ENCODE results near the gene ZDHHC14. TPM values are rescaled to one million over a fixed set of nuclear protein-coding genes. Genes with fewer than 3 reads are reported as not detected.

ZDHHC14 gene
- total RNA-seq, 2 experiments from 2014 or later = 1.3 to 1.6 TPM

DNA sequence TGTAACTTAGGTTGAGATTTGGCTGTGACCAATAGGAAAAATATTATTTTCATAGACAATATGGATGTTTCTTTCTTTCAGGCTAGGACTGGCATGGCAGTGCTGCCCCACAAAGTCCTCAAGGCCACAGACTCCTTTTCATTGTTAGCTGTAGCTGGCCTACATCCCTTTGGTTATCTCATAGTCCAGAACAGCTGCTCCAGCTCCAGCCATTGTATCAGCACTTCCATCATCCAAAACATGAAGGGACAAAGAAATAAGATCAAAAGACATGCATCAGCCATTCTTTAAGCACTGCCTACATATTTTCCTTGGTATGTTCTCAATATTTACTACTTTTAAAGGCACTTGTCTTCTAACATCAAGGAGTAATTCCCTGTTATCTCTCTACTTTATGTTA lies 73.0 kb downstream of the ZDHHC14 start:
- Mint-ChIP-seq H3K27ac (no peak overlapping the region), H3K36me3 (ENCODE audit: low read depth) (no peaks in the 10 kb centered on the region), H3K4me3 (no peak overlapping the region), H3K27me3 (no peaks in the 10 kb centered on the region), H3K4me1 (ENCODE audit: low read depth) (peaks cover 22% of the 10 kb centered on the region), H3K9me3 (no peaks in the 10 kb centered on the region)
- ChIA-PET POLR2A (no interaction called here), CTCF (no interaction called here)
- Histone ChIP-seq H3K4me1 (ENCODE audit: insufficient read depth, low read length) (peaks cover 13% of the 10 kb centered on the region), H3K36me3 (ENCODE audit: insufficient read depth, low read length) (no peaks in the 10 kb centered on the region), H3K27ac (ENCODE audit: low read depth in 1 of 2, low read length in 2 of 2) (no peak overlapping the region), H3K4me3 (ENCODE audit: low read length) (no peak overlapping the region), H3K9me3 (ENCODE audit: control insufficient read depth in 1 of 2, insufficient read depth in 1 of 2, low read length in 2 of 2) (no peaks in the 10 kb centered on the region), H3K27me3 (ENCODE audit: control insufficient read depth in 1 of 2, insufficient read depth in 2 of 2, low read length in 2 of 2) (no peaks in the 10 kb centered on the region)
- no peak for ATAC-seq (ENCODE audit: poor library complexity)
- DNase-seq = no peak
- intact Hi-C loops (cut with DNase I, micrococcal nuclease) = no loop called here
- TF ChIP-seq, protein P1, sequence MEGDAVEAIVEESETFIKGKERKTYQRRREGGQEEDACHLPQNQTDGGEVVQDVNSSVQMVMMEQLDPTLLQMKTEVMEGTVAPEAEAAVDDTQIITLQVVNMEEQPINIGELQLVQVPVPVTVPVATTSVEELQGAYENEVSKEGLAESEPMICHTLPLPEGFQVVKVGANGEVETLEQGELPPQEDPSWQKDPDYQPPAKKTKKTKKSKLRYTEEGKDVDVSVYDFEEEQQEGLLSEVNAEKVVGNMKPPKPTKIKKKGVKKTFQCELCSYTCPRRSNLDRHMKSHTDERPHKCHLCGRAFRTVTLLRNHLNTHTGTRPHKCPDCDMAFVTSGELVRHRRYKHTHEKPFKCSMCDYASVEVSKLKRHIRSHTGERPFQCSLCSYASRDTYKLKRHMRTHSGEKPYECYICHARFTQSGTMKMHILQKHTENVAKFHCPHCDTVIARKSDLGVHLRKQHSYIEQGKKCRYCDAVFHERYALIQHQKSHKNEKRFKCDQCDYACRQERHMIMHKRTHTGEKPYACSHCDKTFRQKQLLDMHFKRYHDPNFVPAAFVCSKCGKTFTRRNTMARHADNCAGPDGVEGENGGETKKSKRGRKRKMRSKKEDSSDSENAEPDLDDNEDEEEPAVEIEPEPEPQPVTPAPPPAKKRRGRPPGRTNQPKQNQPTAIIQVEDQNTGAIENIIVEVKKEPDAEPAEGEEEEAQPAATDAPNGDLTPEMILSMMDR (IDR thresholded peaks at IDR 0.05) = no peak

DNA sequence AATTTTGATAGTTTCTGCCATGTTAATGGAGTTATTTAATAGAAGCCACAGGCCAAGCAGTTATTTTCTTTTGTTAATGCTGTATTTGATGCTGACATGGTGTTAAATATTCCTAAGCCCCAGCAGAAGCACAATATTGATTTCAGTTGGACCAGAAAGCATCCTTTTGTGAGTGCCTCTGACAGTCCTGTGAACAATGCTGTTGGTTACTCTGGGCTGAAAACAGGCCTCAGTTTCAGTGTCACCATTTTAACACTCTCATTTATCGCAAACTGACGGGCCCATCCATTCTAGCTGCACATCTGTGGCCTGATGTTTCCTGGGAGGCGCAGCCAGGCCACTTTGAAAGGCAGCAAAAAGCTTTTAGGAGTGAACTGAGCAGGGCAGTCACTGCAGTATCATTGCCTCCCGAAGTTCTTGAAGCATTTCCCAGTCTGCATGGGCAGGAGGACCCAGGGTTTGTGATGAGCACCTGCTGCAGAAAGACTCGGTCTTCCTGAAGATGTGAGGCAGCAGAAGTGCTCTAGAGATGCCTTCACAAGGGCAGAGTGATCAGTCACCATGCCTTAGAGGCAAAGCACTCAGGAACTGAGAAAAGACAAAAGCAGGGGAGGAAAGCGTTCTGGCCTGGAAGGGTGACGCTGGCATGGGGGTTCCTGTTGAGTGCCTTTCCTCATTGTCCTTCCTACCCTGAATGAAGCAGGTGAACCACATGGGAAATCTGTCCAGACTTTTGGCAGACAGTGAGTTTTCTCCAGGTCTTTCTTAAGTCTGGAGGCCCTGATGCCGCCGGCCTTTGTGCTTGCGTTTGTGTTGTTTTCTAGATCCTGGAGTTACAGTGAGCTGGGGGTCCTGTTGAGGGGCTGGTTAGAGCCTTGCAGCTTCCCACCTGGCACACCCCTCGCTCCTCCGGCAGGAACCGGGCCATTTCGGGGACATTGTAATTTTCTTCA lies 74.0 kb downstream of the ZDHHC14 start:
- no peaks in the 10 kb centered on the region for H3K36me3 ChIP-seq (ENCODE audit: insufficient read depth, low read length)
- no peak overlapping the region for H3K4me3 ChIP-seq (ENCODE audit: low read length)
- ATAC-seq (ENCODE audit: poor library complexity) = no peak
- H3K9me3 ChIP-seq (ENCODE audit: control insufficient read depth in 1 of 2, insufficient read depth in 1 of 2, low read length in 2 of 2) = no peaks in the 10 kb centered on the region
- peaks cover 13% of the 10 kb centered on the region for H3K4me1 ChIP-seq (ENCODE audit: insufficient read depth, low read length)
- Mint-ChIP-seq H3K27ac (no peak overlapping the region), H3K9me3 (no peaks in the 10 kb centered on the region), H3K36me3 (ENCODE audit: low read depth) (no peaks in the 10 kb centered on the region), H3K4me1 (ENCODE audit: low read depth) (peaks cover 22% of the 10 kb centered on the region), H3K4me3 (no peak overlapping the region), H3K27me3 (no peaks in the 10 kb centered on the region)
- no peak overlapping the region for H3K27ac ChIP-seq (ENCODE audit: low read depth in 1 of 2, low read length in 2 of 2)
- no peaks in the 10 kb centered on the region for H3K27me3 ChIP-seq (ENCODE audit: control insufficient read depth in 1 of 2, insufficient read depth in 2 of 2, low read length in 2 of 2)
- TF ChIP-seq, protein P1 (IDR thresholded peaks at IDR 0.05) = no peak
- ChIA-PET CTCF (no interaction called here), POLR2A (no interaction called here)
- no peak for DNase-seq
- intact Hi-C loops (cut with DNase I, micrococcal nuclease) = no loop called here

DNA sequence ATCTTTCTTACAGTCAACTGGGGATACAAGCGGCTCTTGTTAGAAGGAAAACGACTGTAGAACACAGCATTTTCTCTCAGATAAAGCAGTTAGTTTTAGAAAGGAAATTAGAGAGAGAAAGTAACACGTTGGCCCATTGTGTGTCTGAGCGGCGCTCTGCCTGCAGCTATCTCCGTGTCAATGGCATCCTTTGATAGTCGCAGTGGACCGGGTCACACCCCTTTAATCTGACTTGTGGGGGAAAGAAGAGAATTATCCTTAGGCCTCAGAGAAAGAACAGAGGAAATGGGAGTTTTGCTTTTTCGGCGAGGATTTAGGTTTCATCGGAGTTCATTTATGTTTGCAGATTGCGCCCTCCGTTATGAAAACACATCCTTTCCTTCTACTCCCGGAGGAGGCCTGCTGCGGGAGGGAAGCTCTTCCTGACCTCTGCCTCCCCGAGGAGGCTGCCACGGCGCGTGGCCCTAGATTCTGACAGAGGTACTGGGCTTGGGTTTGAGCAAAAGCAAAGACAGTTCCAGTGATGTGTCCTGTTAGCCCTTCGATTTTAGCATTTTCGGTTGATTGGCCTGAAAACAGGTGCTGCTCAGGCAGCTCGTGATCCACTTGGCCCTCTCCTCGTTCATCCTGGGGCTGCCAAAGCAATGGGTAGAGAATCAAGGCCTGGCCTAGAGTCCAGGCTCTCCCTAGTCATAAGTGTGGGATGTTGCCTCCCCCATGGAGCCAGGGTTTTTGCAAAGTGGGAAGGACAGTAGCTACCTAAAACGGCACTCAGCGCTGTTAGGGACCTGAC lies 74.9 kb downstream of the ZDHHC14 start:
- intact Hi-C loops (cut with DNase I, micrococcal nuclease) = no loop called here
- peaks cover 22% of the 10 kb centered on the region for H3K4me1 Mint-ChIP-seq (ENCODE audit: low read depth)

More for the DNA sequence above, 74.9 kb downstream of the ZDHHC14 start:
- TF ChIP-seq, protein P1 (IDR thresholded peaks at IDR 0.05) = no peak
- H3K27me3 Mint-ChIP-seq = no peaks in the 10 kb centered on the region
- Histone ChIP-seq H3K27me3 (ENCODE audit: control insufficient read depth in 1 of 2, insufficient read depth in 2 of 2, low read length in 2 of 2) (no peaks in the 10 kb centered on the region), H3K4me3 (ENCODE audit: low read length) (no peak overlapping the region), H3K9me3 (ENCODE audit: control insufficient read depth in 1 of 2, insufficient read depth in 1 of 2, low read length in 2 of 2) (no peaks in the 10 kb centered on the region), H3K4me1 (ENCODE audit: insufficient read depth, low read length) (peaks cover 17% of the 10 kb centered on the region), H3K36me3 (ENCODE audit: insufficient read depth, low read length) (no peaks in the 10 kb centered on the region), H3K27ac (ENCODE audit: low read depth in 1 of 2, low read length in 2 of 2) (no peak overlapping the region)
- no peaks in the 10 kb centered on the region for H3K36me3 Mint-ChIP-seq (ENCODE audit: low read depth)
- no peak overlapping the region for H3K4me3 Mint-ChIP-seq
- ATAC-seq (ENCODE audit: poor library complexity) (no peak), DNase-seq (no peak)
- CTCF ChIA-PET = no interaction called here
- no peaks in the 10 kb centered on the region for H3K9me3 Mint-ChIP-seq
- POLR2A ChIA-PET = interaction anchor here (0.5 to 1.0 kb wide), 3 partner anchors 13 to 699 kb away, joined by 3 to 4 read pairs (median 3); no protein-coding TSS in a partner anchor
- no peak overlapping the region for H3K27ac Mint-ChIP-seq
